HepG2 (cell line): Measurements from ENCODE around the gene SPAG7. TPM values are rescaled to one million over a fixed set of nuclear protein-coding genes. Genes with fewer than 3 reads are reported as not detected.

ENCODE experiments used
- MXD4 ChIP-seq: IDR thresholded peaks from 2 replicates; pipeline ENCODE4 v1.6.1; 2016; ENCODE audit warnings: mild to moderate bottlenecking, missing biosample characterization, missing genetic modification reagents
- NBN ChIP-seq: fragments of 450-650 bp; conservative IDR thresholded peaks from 2 replicates; pipeline ENCODE4 v1.6.1; 2017
- NFATC3 ChIP-seq: sonication (generic); formaldehyde crosslinking; IDR thresholded peaks from 2 replicates; pipeline ENCODE4 v1.5.1; 2020; ENCODE audit warnings: mild to moderate bottlenecking, missing genetic modification reagents
- NFE2 ChIP-seq: sonication (generic); formaldehyde crosslinking; IDR thresholded peaks from 2 replicates; pipeline ENCODE4 v1.4.0; 2020; ENCODE audit warnings: missing genetic modification reagents
- NFE2L1 ChIP-seq: sonication (generic); formaldehyde crosslinking; IDR thresholded peaks from 2 replicates; pipeline ENCODE4 v1.4.0; 2020; ENCODE audit warnings: missing genetic modification reagents, mild to moderate bottlenecking, borderline replicate concordance
- NFRKB ChIP-seq: fragments of 450-650 bp; IDR thresholded peaks from 2 replicates; pipeline ENCODE4 v1.6.1; 2017
- SRY ChIP-seq: sonication (generic); formaldehyde crosslinking; IDR thresholded peaks from 2 replicates; pipeline ENCODE4 v1.8.0; 2022; ENCODE audit warnings: mild to moderate bottlenecking, missing genetic modification reagents
- TP53 ChIP-seq: sonication (generic); formaldehyde crosslinking; conservative IDR thresholded peaks from 2 replicates; pipeline ENCODE4 v1.4.0; 2020; ENCODE audit warnings: missing genetic modification reagents
- ZBTB1 ChIP-seq: sonication (generic); formaldehyde crosslinking; IDR thresholded peaks from 2 replicates; pipeline ENCODE4 v1.4.0; 2020; ENCODE audit warnings: missing genetic modification reagents, borderline replicate concordance
- ZFP37 ChIP-seq: sonication (generic); formaldehyde crosslinking; IDR thresholded peaks from 2 replicates; pipeline ENCODE4 v1.4.0; 2020; ENCODE audit warnings: missing genetic modification reagents, borderline replicate concordance
- ZFYVE20 ChIP-seq: sonication (generic); formaldehyde crosslinking; IDR thresholded peaks from 2 replicates; pipeline ENCODE4 v1.8.0; 2023; ENCODE audit warnings: low read depth, mild to moderate bottlenecking, moderate library complexity, missing genetic modification reagents, borderline replicate concordance
- ZNF331 ChIP-seq: sonication (generic); formaldehyde crosslinking; IDR thresholded peaks from 2 replicates; pipeline ENCODE4 v1.4.0; 2020; ENCODE audit warnings: missing genetic modification reagents
- ZNF484 ChIP-seq: sonication (generic); formaldehyde crosslinking; IDR thresholded peaks from 2 replicates; pipeline ENCODE4 v1.5.1; 2020; ENCODE audit warnings: mild to moderate bottlenecking, low read depth, missing genetic modification reagents, borderline replicate concordance
- ZNF557 ChIP-seq: sonication (generic); formaldehyde crosslinking; IDR thresholded peaks from 2 replicates; pipeline ENCODE4 v1.4.0; 2020; ENCODE audit warnings: missing genetic modification reagents
- ZNF564 ChIP-seq: sonication (generic); formaldehyde crosslinking; IDR thresholded peaks from 2 replicates; pipeline ENCODE4 v1.8.1; 2023; ENCODE audit warnings: mild to moderate bottlenecking, missing genetic modification reagents
- polyA plus RNA-seq, 8 experiments: library from polyadenylated mRNA; depleted of rRNA in 3 of 8; stranded (reverse) in 7 of 8; unstranded in 1 of 8; fragments of >200 nt; fragmentation: Illumina TruSeq in 4 of 8; extraction: Trizol in 4 of 8; gene quantifications; 2 replicates each; pipeline versions ENCODE4 v1.2.1 to v1.2.3, GENCODE V29; 2011 to 2016; ENCODE audit warnings: low read depth in 4 of 8, missing spikeins in 1 of 8, mixed read lengths in 1 of 8; ENCODE audit not compliant: insufficient read depth in 1 of 8
- total RNA-seq, 5 experiments: library from RNA; depleted of rRNA; stranded (reverse); fragments of >200 nt; fragmentation: Illumina TruSeq; extraction: Trizol; gene quantifications; 2 replicates each; pipeline ENCODE4 v1.2.3, GENCODE V29; 2016; ENCODE audit warnings: low read depth in 1 of 5
- TF ChIP-seq, protein P1 (sequence below): sonication (generic); formaldehyde crosslinking; IDR thresholded peaks from 2 replicates; pipeline ENCODE4 v1.4.0; 2020; ENCODE audit warnings: mild to moderate bottlenecking, missing genetic modification reagents, borderline replicate concordance
- TF ChIP-seq, protein P2 (sequence below): sonication (generic); formaldehyde crosslinking; IDR thresholded peaks from 2 replicates; pipeline ENCODE4 v1.4.0; 2020; ENCODE audit warnings: mild to moderate bottlenecking, missing genetic modification reagents
- TF ChIP-seq, protein P3 (sequence below): sonication (generic); formaldehyde crosslinking; IDR thresholded peaks from 2 replicates; pipeline ENCODE4 v1.8.0; 2022; ENCODE audit warnings: missing genetic modification reagents, low read depth, mild to moderate bottlenecking, borderline replicate concordance
- TF ChIP-seq, protein P4 (sequence below): sonication (generic); formaldehyde crosslinking; IDR thresholded peaks from 2 replicates; pipeline ENCODE4 v1.4.0; 2020; ENCODE audit warnings: missing genetic modification reagents, borderline replicate concordance

Gene SPAG7
- total and polyA plus RNA-seq, 2 of the 13 experiments (the other 11 are each of a cell fraction or from before 2014, with no cell fraction given) = 51.0 to 59.0 TPM

DNA sequence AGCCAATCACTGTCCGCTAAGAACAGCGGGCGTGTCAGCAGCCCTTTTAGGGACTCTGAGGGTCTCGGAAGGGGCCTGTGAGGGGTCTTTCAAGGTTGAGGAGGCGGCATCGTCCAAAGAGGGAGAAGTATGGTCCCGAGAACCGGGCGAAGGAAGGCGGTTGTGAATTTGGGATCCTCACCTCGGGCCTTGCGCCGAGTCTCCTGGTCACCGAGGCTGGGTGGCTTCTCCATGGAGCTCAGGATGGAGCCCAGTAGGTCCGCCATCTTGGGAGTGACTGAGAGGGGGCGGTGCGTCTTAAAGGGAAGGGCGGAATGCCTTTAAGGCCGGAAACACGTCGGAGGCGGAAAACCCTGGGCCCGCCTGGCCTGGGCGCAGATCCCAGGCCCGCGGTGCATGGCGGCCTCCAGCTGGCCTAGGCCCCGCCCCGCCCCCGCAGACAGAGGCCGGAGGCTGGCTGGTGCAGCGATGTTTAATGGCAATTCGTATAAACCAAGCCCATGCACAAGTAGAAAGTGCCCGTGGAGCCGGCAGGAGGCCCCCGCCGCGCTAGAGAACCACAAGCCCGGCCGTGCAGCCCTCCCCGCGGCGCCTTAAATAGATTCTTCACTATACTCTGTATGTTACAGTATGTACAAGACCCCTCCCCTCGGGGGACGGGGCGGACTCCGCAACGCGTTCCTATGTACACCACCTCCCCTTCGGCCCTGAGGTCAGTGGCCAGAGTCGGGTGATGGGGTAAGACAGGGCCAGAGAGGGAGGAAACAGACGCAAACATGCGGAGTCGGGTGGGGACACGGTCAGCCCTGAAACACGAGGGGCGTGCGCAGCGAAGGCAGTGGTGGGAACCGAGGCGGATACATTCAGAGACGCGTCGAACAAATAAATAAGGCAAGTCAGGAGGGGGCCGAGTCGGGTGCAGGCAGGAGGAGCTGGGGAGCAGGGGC, at the start of gene SPAG7 (continued):
- no peak; the same call in 1 of the 2 replicates for TF ChIP-seq ZFYVE20 (CRISPR knock-in tag)
- no peak for TF ChIP-seq TP53 (CRISPR knock-in tag)
- no peak for TF ChIP-seq NFATC3 (CRISPR knock-in tag)
- TF ChIP-seq ZNF484 (CRISPR knock-in tag) = no peak
- TF ChIP-seq, protein P1, sequence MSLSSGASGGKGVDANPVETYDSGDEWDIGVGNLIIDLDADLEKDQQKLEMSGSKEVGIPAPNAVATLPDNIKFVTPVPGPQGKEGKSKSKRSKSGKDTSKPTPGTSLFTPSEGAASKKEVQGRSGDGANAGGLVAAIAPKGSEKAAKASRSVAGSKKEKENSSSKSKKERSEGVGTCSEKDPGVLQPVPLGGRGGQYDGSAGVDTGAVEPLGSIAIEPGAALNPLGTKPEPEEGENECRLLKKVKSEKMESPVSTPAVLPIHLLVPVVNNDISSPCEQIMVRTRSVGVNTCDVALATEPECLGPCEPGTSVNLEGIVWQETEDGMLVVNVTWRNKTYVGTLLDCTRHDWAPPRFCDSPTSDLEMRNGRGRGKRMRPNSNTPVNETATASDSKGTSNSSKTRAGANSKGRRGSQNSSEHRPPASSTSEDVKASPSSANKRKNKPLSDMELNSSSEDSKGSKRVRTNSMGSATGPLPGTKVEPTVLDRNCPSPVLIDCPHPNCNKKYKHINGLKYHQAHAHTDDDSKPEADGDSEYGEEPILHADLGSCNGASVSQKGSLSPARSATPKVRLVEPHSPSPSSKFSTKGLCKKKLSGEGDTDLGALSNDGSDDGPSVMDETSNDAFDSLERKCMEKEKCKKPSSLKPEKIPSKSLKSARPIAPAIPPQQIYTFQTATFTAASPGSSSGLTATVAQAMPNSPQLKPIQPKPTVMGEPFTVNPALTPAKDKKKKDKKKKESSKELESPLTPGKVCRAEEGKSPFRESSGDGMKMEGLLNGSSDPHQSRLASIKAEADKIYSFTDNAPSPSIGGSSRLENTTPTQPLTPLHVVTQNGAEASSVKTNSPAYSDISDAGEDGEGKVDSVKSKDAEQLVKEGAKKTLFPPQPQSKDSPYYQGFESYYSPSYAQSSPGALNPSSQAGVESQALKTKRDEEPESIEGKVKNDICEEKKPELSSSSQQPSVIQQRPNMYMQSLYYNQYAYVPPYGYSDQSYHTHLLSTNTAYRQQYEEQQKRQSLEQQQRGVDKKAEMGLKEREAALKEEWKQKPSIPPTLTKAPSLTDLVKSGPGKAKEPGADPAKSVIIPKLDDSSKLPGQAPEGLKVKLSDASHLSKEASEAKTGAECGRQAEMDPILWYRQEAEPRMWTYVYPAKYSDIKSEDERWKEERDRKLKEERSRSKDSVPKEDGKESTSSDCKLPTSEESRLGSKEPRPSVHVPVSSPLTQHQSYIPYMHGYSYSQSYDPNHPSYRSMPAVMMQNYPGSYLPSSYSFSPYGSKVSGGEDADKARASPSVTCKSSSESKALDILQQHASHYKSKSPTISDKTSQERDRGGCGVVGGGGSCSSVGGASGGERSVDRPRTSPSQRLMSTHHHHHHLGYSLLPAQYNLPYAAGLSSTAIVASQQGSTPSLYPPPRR (CRISPR knock-in tag) = no peak
- peak; percentile 77; the same call in 1 of the 2 replicates for TF ChIP-seq SRY (CRISPR knock-in tag)
- TF ChIP-seq MXD4 (CRISPR knock-in tag) = no peak
- TF ChIP-seq, protein P2, sequence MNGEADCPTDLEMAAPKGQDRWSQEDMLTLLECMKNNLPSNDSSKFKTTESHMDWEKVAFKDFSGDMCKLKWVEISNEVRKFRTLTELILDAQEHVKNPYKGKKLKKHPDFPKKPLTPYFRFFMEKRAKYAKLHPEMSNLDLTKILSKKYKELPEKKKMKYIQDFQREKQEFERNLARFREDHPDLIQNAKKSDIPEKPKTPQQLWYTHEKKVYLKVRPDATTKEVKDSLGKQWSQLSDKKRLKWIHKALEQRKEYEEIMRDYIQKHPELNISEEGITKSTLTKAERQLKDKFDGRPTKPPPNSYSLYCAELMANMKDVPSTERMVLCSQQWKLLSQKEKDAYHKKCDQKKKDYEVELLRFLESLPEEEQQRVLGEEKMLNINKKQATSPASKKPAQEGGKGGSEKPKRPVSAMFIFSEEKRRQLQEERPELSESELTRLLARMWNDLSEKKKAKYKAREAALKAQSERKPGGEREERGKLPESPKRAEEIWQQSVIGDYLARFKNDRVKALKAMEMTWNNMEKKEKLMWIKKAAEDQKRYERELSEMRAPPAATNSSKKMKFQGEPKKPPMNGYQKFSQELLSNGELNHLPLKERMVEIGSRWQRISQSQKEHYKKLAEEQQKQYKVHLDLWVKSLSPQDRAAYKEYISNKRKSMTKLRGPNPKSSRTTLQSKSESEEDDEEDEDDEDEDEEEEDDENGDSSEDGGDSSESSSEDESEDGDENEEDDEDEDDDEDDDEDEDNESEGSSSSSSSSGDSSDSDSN (CRISPR knock-in tag) = peak; percentile 80
- TF ChIP-seq NFRKB = peak; percentile 90
- TF ChIP-seq ZFP37 (CRISPR knock-in tag) = peak; percentile 36; the same call in 1 of the 2 replicates
- peak; percentile 51; the same call in 1 of the 2 replicates for TF ChIP-seq ZNF564
- no peak; the same call in 1 of the 2 replicates for TF ChIP-seq ZNF557
- TF ChIP-seq ZNF331 = no peak; the same call in 1 of the 2 replicates
- TF ChIP-seq, protein P3, sequence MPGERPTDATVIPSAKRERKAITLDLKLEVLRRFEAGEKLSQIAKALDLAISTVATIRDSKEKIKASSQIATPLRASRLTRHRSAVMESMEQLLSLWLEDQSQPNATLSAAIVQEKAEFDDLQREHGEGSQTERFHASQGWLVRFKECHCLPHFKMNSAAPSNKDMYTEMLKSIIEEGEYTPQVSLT (CRISPR knock-in tag) = no peak
- no peak for TF ChIP-seq NFE2
- TF ChIP-seq, protein P4, sequence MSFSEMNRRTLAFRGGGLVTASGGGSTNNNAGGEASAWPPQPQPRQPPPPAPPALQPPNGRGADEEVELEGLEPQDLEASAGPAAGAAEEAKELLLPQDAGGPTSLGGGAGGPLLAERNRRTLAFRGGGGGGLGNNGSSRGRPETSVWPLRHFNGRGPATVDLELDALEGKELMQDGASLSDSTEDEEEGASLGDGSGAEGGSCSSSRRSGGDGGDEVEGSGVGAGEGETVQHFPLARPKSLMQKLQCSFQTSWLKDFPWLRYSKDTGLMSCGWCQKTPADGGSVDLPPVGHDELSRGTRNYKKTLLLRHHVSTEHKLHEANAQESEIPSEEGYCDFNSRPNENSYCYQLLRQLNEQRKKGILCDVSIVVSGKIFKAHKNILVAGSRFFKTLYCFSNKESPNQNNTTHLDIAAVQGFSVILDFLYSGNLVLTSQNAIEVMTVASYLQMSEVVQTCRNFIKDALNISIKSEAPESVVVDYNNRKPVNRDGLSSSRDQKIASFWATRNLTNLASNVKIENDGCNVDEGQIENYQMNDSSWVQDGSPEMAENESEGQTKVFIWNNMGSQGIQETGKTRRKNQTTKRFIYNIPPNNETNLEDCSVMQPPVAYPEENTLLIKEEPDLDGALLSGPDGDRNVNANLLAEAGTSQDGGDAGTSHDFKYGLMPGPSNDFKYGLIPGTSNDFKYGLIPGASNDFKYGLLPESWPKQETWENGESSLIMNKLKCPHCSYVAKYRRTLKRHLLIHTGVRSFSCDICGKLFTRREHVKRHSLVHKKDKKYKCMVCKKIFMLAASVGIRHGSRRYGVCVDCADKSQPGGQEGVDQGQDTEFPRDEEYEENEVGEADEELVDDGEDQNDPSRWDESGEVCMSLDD (CRISPR knock-in tag) = no peak
- no peak for TF ChIP-seq ZBTB1 (CRISPR knock-in tag)
- TF ChIP-seq NFE2L1 (CRISPR knock-in tag) = no peak
- TF ChIP-seq NBN = no peak
